ENCODE data around the gene DLX3.

Gene DLX3

GRCh38 chr17:50036455-50037261, 41.6 kb upstream of the DLX3 start:
- H3K4me3 ChIP-seq (ENCODE audit: insufficient read depth, low read length, poor library complexity, severe bottlenecking): no peak overlapping the region
- H3K9ac ChIP-seq (ENCODE audit: low read length): no peak overlapping the region
- H3K9me3 ChIP-seq (ENCODE audit: insufficient read depth, low read length): no peaks in the 10 kb centered on the region
- H4K20me1 ChIP-seq (ENCODE audit: low read depth, low read length): no peaks in the 10 kb centered on the region
- TF ChIP-seq CTCF (IDR thresholded peaks at IDR 0.05; ENCODE audit: insufficient read depth, low read length, poor library complexity, severe bottlenecking) (no peak), EZH2phosphoT487 (conservative IDR thresholded peaks at IDR 0.05; ENCODE audit: low read length) (no peak)
- no peaks in the 10 kb centered on the region for H3K79me2 ChIP-seq (ENCODE audit: insufficient read depth, low read length)
- no peaks in the 10 kb centered on the region for H3K9me2 ChIP-seq (replicated peaks; ENCODE audit: insufficient read depth, low read length)
- H3K36me3 ChIP-seq (ENCODE audit: low read length): no peaks in the 10 kb centered on the region
- no peak overlapping the region for H3K4me2 ChIP-seq (ENCODE audit: low read depth, low read length, poor library complexity, severe bottlenecking)
- no peak overlapping the region for H3K27ac ChIP-seq (ENCODE audit: low read depth, low read length)
- no peaks in the 10 kb centered on the region for H3F3A ChIP-seq (ENCODE audit: insufficient read depth)
- H2AFZ ChIP-seq (ENCODE audit: low read depth, low read length, severe bottlenecking): no peak overlapping the region
- H3K27me3 ChIP-seq (ENCODE audit: low read length): no peaks in the 10 kb centered on the region

- no peak overlapping the region for H3K27ac ChIP-seq (ENCODE audit: low read depth, low read length)
- no peaks in the 10 kb centered on the region for H3K36me3 ChIP-seq (ENCODE audit: low read length)
- no peaks in the 10 kb centered on the region for H3K9me2 ChIP-seq (replicated peaks; ENCODE audit: insufficient read depth, low read length)
- H3F3A ChIP-seq (ENCODE audit: insufficient read depth): no peaks in the 10 kb centered on the region
- no peak overlapping the region for H2AFZ ChIP-seq (ENCODE audit: low read depth, low read length, severe bottlenecking)
- no peaks in the 10 kb centered on the region for H3K79me2 ChIP-seq (ENCODE audit: insufficient read depth, low read length)
- no peak overlapping the region for H3K4me2 ChIP-seq (ENCODE audit: low read depth, low read length, poor library complexity, severe bottlenecking)
- no peak overlapping the region for H3K9ac ChIP-seq (ENCODE audit: low read length)
- H3K9me3 ChIP-seq (ENCODE audit: insufficient read depth, low read length): no peaks in the 10 kb centered on the region
- no peak overlapping the region for H3K4me3 ChIP-seq (ENCODE audit: insufficient read depth, low read length, poor library complexity, severe bottlenecking)
- TF ChIP-seq EZH2phosphoT487 (conservative IDR thresholded peaks at IDR 0.05; ENCODE audit: low read length) (no peak), CTCF (IDR thresholded peaks at IDR 0.05; ENCODE audit: insufficient read depth, low read length, poor library complexity, severe bottlenecking) (no peak)
- no peaks in the 10 kb centered on the region for H3K27me3 ChIP-seq (ENCODE audit: low read length)
- H4K20me1 ChIP-seq (ENCODE audit: low read depth, low read length): no peaks in the 10 kb centered on the region
Observed at GRCh38 chr17:50035945-50036344, 40.9 kb upstream of the DLX3 start.

- TF ChIP-seq CTCF (IDR thresholded peaks at IDR 0.05; ENCODE audit: insufficient read depth, low read length, poor library complexity, severe bottlenecking) (no peak), EZH2phosphoT487 (conservative IDR thresholded peaks at IDR 0.05; ENCODE audit: low read length) (no peak)
- Histone ChIP-seq H3K27ac (ENCODE audit: low read depth, low read length) (no peak overlapping the region), H3K36me3 (ENCODE audit: low read length) (no peaks in the 10 kb centered on the region), H3K9me2 (replicated peaks; ENCODE audit: insufficient read depth, low read length) (no peaks in the 10 kb centered on the region), H3K9ac (ENCODE audit: low read length) (no peak overlapping the region), H3K4me2 (ENCODE audit: low read depth, low read length, poor library complexity, severe bottlenecking) (no peak overlapping the region), H3K27me3 (ENCODE audit: low read length) (no peaks in the 10 kb centered on the region), H3K4me3 (ENCODE audit: insufficient read depth, low read length, poor library complexity, severe bottlenecking) (no peak overlapping the region), H3F3A (ENCODE audit: insufficient read depth) (no peaks in the 10 kb centered on the region), H3K9me3 (ENCODE audit: insufficient read depth, low read length) (no peaks in the 10 kb centered on the region), H4K20me1 (ENCODE audit: low read depth, low read length) (no peaks in the 10 kb centered on the region), H2AFZ (ENCODE audit: low read depth, low read length, severe bottlenecking) (no peak overlapping the region), H3K79me2 (ENCODE audit: insufficient read depth, low read length) (no peaks in the 10 kb centered on the region)
Observed at GRCh38 chr17:50035421-50035879, 40.4 kb upstream of the DLX3 start.

All from SU-DHL-6 (cell line).